ENCODE results near the gene CALN1.

Gene CALN1

DNA sequence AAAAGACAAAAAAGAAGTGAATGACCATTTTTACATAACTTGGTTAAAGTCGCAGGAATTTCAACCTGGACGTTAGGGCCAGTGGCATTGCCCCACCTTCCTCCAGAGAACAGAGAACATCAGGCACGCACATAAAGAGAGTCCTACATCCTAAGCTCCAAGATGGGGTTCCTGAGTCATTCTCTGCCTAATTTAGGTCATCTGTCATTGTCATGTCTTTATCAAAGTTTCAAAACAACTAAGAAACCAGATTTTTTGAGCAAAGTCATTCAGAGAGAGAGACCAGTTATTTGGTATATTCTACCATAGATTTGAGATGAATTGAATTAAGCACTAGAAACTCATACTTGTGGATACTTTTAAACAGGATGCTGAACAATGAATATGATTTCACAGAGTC lies 241.7 kb downstream of the CALN1 start:
- no peak for DNase-seq

DNA sequence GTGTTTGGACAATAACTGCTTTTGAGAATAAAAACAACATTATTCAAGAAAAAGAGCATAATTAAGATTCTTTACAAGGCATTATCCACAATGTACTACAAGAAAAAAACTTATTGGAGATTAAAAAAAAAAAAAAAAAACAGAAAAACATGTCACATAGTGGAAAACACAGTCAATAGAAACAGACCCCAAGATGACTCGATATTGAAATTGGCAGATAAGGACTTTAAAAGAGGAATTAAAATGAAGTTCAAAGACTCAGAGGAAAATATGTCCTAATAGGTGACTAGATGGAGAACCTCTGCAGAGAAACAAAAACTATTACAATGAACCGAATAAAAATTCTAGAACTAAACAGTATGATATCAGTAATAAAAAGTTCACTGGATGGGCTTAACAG lies 248.9 kb downstream of the CALN1 start:
- no peak for DNase-seq

DNA sequence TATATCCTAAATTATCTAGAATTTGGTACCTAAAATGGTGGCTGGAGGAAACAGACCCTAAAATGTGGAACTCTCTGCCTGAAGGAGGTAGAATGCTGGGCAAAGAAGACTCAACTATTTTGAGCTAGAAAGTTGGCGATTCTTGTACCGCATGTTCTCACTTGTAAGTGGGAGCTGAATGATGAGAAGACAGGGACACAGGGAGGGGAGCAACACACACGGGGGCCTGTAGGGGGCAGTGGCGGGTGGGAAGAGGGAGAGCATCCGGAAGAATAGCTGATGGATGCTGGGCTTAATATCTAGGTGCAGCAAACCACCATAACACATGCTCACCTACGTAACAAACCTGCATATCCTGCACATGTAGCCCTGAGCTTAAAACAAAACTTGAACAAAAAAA lies 250.6 kb downstream of the CALN1 start:
- no peak for DNase-seq

DNA sequence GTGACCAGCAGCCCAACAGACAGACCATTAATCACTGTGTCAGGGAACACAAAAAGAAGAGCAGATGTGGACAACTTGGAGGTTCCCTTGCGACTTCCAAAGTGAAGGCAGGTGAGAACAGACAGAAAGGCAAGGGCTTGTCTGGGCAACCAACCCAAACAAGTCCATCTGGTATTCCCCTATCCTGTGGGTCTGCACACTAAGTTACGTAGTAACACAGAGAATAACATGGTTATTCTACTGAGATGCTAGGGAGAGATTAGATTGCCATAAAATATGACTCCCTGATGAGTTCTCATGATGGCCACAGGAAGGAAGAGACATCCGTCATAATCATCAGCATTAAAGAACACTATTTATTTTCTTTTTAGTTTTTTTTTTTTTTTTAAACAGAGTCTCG lies 252.2 kb downstream of the CALN1 start:
- no peak for DNase-seq

DNA sequence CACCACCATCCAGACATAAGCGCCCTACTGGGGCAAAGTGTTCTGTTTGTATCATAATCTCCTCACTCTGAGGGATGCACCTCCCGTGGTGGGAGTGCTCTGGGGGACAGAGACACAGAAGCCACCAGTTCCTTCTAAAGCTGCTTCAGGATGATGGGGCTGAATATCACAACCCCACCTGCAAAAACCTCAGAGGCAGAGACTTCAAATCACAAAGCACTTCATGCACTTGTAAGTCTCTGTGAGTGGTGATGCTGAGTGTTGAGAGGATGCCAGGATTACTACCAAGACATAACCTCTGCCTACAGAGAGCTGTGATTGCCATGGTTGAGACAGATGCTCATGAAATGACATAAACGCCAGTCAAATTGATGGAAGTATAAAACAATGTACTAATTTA lies 255.5 kb downstream of the CALN1 start:
- DNase-seq: no peak

DNA sequence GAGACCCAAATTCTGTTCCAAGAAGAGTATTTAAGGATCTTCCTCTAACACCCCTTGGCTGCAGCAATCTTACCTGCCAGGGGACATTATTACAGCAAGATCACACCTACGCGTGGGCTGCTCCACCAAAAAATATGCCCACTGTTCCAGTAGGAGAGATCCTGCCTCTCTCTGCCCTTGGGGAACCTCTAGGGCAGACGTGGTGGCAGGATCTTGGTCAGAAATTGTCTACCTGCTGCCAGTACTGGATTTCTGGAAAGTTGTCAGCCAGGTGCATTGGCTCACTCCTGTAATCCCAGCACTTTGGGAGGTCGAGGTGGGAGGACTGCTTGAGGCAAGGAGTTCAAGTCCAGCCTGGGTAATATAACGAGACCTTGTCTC lies 259.0 kb downstream of the CALN1 start:
- no peak for DNase-seq

DNA sequence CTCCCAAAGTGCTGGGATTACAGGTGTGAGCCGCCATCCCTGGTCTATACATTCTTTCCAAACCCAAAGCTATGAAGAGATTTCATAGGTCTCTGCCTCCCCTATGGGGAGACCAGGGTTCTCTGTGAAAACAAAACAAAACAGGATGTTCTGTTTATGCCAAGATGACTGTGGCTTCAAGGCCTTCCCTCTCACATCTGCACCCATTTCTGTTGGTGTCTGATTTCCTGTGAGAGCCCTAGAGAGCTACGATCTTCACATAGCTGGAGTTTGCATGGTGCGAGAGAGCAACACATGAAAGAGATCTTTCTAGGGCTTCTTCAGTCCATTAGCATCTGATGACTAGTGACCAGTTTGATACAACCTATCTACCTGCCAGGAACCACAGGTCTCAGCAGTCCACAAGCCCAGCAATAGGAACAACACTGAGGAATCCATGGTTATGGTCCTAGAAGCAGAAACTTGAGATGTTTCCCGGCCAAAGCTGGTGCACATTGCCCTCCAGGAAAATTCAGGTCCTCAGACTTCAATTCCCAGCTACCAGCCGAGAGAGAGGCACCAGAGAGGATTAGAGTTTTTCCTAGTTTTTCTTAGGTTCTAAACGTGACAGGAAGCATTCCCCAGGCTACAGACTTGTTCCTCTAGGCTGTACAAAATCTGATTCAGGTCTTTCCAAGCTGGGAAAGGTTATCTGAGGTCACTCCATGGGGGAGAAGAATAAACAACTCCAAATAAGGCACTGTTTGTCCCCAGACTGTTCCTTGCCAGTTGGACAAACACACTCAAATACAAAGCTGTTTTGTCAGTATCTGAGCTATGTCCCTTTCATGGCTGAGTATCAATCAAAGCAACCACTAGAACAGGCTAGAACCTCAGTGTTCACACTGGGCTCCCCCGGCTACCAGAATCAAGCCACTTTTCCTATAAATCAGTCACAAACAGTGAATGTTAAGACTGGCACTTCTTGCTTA lies 259.7 kb downstream of the CALN1 start:
- DNase-seq: no peak

DNA sequence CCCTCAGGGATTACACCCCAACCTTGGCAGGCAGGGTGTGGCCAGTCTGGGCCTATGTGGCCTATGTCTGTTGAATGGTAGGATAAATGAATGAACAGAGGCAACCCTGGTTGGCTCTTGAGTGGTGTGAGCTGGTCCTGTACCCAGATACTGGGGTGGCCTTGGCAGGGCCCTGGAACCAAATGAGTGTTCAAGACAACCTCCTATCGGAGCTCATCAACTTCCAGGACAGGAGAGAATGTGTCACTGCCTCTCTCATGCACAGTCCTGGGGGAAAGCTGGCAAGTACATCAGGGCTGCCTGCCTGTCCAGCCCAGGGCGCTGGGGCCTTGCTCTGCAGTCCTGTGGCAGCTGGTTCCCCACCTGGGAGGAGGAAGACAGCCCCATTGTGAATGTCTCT lies 271.6 kb downstream of the CALN1 start:
- DNase-seq: no peak

DNA sequence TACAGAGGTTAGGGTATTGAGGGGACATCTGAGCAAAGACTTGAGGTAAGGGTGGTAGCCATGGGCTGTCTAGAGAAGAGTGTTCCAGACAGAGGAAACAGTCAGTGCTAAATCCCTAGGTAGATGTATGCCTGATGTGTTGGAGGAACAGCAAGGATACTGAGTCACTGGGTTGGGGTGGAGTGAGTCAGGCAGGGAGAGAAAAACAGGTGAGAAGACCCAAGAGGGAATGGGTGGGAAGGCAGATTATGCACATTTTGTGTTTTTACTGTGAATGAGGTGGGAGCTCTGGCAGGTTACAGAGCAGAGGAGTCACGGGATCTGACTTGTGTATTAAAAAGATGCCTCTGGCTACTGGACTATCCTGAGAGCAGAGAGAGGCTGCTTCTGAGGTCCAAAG lies 285.0 kb downstream of the CALN1 start:
- DNase-seq: no peak

DNA sequence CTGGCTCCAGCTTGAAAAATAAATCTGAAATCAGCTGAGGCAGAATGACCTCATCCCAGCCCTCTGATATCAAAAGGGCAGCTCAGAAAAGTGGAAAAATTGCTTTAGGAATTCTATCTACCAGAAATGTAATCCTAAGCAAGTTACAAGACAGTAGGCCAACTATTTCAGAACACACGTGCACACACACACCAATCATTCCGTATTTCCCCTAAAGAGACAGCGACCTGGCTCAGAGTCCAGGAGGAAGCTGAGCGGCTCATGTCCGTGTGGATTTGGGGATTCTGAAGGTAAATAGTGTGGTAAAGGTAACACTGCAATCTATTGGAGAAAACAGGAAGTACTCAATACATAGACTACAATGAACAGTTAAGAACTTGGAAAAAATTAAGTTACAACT lies 288.2 kb downstream of the CALN1 start:
- no peak for DNase-seq

DNA sequence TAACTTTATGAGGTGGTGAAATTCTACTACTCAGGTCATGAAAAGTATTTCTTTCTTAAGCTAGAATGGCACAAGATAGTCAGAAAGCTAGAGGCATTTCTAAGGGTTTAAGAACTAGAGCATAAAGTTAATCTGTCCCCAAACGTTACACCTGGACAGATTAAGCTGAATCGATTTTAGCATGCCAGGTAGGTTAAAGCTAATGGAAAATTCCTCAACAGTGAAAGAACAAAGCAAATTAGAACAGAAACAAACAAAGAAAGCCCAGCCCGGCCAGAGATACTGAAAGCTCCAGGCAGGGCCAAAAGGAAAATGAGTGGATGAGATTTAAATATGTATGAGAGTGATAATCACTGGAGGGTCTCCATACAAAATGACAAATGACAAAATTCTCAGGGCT lies 293.8 kb downstream of the CALN1 start:
- DNase-seq: no peak

DNA sequence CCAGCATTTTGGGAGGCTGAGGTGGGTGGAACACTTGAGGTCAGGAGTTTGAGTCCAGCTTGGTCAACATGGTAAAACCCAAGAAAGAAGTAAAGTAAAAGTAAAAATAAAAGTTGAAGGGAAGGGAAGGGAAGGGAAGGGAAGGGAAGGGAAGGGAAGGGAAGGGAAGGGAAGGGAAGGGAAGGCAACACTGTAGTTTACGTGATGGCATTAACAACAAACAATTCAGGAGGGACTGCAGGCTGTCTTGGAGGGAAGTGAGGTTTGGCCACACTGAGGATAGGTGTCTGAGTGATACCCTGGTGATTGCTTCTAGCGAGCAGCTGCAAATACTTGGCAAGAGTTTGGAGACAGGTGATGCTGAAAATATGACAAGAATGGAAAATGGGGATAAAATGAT lies 298.0 kb downstream of the CALN1 start:
- no peak for DNase-seq

DNA sequence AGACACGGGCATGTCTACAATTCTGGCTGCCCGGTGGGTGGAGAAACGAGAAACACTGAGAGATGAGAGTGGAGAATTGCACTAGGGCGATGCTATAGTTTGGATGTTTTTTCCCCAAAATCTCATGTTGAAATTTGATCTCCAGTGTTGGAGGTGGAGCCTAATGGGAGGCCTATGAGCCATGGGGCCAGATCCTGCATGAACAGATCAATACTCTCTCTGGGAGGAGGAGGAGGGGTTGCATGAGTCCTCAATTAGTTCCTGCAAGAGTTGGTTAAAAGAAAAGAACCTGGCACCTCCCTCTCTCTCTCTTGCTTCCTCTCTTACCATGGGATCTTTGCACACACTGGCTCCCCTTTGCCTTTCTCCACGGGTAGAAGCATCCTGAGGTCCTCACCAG lies 299.1 kb downstream of the CALN1 start:
- DNase-seq: no peak

DNA sequence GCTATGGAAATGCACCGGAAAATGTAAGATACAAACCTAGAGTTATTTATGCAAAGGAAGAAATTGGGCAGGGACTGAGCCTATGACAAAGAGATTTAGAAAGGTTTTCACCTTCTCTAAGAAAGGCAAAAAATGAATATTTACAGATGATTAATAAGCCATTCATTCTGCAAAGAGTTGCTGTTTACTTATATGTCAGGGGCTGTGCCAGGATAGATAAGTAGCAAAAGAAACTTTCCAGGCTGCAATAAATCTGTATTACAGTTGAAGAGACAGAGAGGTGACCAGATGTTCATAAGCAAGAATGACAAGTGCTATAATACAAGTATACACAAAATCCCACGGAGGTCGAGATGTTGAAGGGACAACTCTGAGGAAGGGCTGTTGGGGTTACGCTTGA lies 299.6 kb downstream of the CALN1 start:
- no peak for DNase-seq

DNA sequence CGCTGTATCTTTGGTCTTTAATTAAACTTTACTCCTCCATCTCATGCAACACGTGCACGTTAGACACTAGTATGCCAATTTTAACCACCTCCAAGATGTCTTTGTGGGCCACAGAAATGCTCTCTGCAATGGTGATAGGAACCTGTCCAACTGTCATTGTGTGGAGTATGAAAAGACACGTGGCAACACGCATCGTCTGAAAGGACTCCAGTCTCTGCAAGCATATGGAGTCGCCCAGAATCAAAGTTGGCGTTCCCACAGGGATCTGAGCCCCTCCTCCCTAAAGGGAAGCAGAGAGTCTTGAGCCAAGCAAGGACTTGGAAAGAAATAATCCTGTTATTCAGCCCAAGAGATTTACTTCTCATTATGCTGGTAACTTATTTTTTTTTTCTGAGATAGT lies 301.1 kb downstream of the CALN1 start:
- no peak for DNase-seq

DNA sequence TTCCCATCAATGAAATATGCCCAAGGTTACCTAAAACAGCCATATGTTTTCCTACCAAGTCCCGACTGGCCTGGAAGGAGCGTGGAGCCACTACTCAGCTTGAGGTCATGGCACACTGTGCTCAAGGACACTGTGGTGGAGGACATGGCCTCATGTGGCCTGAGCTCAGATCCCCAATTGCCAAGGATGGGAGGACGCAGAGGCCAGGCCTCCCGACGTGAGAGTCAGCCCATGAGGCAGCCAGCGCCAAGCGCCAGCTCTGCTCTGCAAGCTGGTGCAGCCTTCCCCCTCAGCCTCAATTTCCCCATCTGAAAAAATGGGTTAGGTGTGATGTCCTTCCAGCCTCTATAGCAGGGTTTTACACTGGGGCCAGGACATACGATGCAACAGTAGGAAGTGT lies 302.6 kb downstream of the CALN1 start:
- DNase-seq: no peak

DNA sequence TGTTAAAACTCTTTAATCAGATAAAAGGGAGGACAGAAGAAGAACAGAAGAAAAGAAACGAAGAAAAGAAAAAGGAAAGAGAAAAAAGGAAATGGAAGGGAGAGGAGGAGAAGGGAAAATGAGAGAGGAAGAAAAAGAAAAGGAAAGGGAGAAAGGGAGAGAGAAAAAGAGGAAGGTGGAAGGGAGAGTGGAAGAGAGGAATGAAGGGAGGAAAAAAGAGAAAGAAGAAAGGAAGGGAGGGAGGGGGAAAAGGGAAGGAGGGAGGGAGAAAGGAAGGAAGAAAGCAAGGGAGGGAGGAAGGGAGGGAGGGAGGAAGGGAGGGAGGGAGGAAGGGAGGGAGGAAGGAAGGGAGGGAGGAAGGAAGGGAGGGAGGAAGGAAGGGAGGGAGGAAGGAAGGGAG lies 305.7 kb downstream of the CALN1 start:
- DNase-seq: no peak

DNA sequence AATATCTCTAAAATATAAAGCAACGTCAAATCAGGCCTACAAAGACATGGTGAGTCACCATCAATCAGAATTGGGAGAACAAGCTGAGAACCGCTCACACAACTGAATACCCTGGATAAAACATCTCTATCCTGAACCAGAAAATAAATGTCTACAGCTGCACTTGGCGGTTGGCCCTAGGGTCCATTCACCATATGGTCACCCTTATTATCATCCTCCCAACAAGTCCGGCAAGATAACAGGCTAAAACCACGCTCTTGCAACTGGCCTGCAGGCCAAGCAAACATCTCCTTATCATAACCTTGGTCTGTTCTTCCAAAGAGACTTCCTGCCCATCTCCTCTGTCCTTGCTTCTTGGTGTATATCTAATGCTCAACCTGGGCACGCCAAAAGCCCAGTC lies 310.7 kb downstream of the CALN1 start:
- DNase-seq: no peak

DNA sequence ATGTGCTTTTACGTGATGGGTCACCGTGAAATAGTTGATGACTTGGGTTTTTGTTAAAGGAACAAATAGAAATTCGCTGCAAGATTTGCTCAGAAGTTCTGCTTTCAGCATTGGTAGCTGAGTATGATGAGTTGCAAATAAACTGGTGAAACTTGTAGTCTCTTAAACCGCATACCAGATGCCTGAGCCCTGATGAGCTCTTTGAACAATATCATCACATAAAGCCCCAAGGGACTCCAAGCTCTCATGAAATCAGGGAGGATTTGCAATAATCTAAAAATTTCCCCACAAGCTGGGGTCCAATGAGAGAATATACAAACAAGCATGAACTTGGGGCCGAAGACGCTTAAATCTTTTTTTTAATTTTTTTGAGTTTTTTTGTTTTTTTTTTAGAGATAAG lies 312.4 kb downstream of the CALN1 start:
- DNase-seq: no peak

DNA sequence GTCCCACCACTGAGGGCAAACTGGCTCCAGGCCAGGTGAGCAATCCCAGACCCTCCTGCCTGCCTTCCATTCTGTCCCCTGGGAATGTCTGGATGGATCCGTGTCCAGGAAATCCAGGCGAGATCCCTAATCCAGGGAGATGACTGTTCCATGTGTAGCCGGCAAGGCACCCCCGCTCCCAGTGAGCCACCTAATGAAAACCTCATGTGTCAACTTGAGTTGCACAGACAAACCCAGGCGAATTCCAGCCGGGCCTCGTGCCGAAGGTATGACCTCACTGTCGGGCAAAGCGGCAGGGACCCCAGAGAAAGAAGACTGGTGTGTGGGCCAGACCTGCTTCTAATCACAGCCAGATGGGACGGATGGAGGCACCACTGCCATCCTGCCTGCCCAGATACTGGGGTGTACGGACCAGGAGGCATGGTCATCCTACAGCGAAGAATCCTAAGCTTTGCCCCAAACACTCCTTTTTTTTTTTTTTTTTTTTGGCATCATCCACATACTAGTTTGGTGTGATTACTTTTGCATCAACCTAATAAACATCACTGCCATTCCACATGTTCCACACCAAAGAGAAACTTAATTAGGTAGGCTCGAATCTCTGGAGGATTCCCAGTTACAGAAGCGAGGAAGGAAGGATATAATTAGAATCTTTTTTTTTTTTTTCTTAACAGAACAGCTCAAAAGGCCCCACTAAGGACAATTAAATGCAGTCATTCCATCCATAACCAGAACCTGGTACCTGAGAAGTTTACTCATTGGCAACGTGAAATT lies 313.1 kb downstream of the CALN1 start:
- no peak for DNase-seq

DNA sequence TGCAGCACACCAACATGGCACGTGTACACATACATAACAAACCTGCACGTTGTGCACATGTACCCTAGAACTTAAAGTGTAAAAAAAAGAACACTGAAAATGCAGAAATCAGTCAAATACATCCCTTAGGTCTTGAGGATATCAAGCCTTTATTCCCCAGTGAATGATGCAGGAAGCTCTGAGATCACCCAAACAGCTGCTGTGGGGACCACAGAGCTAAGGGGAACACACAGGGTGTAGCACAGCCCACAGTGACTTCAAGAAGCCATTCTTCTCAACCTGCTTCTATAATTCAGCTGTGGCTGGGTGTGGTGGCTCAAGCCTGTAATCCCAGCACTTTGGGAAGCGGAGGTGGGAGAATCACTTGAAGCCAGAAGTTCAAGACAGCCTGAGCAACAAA lies 314.9 kb downstream of the CALN1 start:
- no peak for DNase-seq

DNA sequence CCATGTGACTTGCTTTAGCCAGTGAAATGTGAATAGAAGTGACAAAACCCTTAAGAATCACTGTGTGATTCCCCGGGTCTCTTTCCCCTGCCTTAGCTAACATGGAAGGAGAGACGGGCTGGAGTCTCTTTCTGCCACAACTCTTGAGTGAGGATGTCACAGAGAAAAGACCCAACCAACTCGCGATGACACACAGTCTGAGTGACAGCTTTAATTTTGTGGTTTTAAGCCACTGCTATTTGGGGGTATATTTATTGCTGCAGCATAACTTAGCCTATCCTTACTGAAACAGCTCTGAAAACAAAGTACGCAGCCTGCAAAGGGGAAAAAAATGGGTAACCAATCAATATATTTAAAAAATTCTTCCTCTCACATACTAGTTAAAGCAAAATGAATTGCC lies 319.4 kb downstream of the CALN1 start:
- DNase-seq: no peak

DNA sequence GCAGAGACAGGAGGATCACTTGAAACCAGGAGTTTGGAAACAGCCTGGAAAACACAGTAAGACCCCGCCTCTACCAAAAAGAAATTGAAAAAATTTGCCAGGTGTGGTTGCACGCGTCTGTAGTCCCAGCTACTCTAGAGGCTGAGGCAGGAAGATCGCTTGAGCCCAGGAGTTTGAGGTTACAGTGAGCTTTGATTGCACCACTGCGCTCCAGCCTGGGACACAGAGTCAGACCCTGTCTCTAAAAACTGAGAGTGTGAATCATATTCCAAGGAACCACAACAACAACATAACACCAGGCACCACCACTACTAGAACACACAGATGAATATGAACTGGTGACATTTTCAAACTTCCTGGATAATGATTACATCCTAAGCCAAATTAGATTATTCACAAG lies 324.2 kb downstream of the CALN1 start:
- no peak for DNase-seq

DNA sequence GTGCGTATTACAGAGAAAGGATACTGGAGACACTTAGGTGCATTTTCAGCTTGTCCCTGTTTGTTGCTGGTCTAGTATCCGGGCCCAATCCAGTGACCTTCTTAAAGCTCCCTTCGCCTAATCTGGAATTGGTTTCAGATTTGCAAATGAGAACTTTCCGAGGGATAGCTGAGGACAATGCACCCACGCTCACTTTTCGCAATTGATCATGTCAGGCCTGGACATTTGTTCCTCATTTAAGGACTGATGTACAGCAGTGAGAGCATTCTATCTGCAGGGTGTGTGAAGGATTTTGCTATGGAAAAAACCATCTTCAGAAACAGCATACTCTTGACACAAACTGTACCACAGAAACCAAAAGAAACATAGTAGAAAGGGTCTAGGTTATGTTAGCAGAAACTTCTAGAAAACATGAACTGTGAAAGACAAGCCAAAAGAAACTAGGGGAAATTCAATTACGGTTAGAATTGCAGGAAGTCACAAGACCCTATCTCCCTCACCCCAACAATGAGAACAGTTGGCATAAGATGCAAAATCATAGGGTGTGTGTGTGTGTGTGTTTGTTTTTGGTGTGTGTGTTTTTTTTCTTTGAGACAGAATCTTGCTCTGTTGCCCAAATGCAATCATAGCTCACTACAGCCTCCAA lies 331.1 kb downstream of the CALN1 start:
- DNase-seq: no peak

Measured in NCI-H1105 (cell line).